Measurements from ENCODE around the gene RNF38. TPM values are rescaled to one million over a fixed set of nuclear protein-coding genes. Genes with fewer than 3 reads are reported as not detected.

The RNF38 gene
- polyA plus RNA-seq, 1 of the 3 experiments (the other 2 are of a cell fraction) = 9.5 TPM

DNA sequence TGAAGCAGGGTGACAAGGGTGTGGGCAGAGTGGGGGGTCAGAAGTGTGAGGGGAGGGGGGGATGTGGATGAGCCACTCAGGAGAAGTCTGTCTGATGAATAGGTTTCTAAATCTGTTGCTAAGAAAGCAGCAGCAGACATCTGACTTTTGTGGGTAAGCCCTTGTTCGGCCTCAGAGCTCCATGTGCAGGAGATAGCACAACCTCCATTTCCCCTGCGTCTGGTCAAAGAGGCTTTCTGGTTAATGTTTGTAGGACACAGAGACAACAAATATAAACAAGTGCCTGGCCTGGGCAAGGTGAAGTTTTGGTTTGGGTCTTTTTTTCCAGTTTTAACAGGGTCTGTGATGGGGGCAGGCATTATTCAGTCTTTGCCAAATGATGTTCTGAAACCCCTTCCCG, 84.8 kb downstream of the RNF38 start:
- H3K9me2 ChIP-seq = no peaks in the 10 kb centered on the region
- no peaks in the 10 kb centered on the region for H3K27me3 ChIP-seq (ENCODE audit: insufficient read depth)
- ChIA-PET POLR2A (no interaction called here), CTCF (interaction anchor here (8.3 kb wide), 1 partner anchor 14 kb away, joined by 68 read pairs; no protein-coding TSS in a partner anchor)
- H3K4me2 ChIP-seq = no peak overlapping the region
- no peaks in the 10 kb centered on the region for H3K9me3 ChIP-seq
- no peak for DNase-seq
- H3K36me3 ChIP-seq (replicated peaks in 1 of 2; ENCODE audit: control insufficient read depth in 1 of 2, insufficient read depth in 2 of 2, low read length in 1 of 2) = no peaks in the 10 kb centered on the region
- no peak overlapping the region for H3K4me3 ChIP-seq (ENCODE audit: low read depth in 2 of 2, low read length in 1 of 2)
- no peak overlapping the region for H2AFZ ChIP-seq (ENCODE audit: low read depth)
- no peak overlapping the region for H3K27ac ChIP-seq (ENCODE audit: low read depth in 2 of 2, low read length in 1 of 2)
- no peaks in the 10 kb centered on the region for H3K79me2 ChIP-seq (ENCODE audit: insufficient read depth)
- H3F3A ChIP-seq (replicated peaks; ENCODE audit: insufficient read depth) = peaks cover 4% of the 10 kb centered on the region
- H3K4me1 ChIP-seq (ENCODE audit: control insufficient read depth in 1 of 2, insufficient read depth in 2 of 2, low read depth in 1 of 2, low read length in 1 of 2) = peaks cover 0 to under 1% of the 10 kb centered on the region in 2 experiments; a peak in 1 of 4 replicates
- H3K9ac ChIP-seq = no peak overlapping the region
- TF ChIP-seq EZH2phosphoT487 (IDR thresholded peaks at IDR 0.05; ENCODE audit: borderline replicate concordance, low read depth) (no peak), GABPA (IDR thresholded peaks at IDR 0.05; ENCODE audit: low read depth) (no peak), RFX5 (IDR thresholded peaks at IDR 0.05; ENCODE audit: low read length) (no peak), NRF1 (IDR thresholded peaks at IDR 0.05; ENCODE audit: low read depth, low read length) (no peak), RAD21 (IDR thresholded peaks at IDR 0.05; ENCODE audit: low read length) (no peak), MXI1 (IDR thresholded peaks at IDR 0.05; ENCODE audit: low read depth, low read length) (no peak), RCOR1 (IDR thresholded peaks at IDR 0.05; ENCODE audit: low read length) (no peak), POLR2AphosphoS5 (IDR thresholded peaks at IDR 0.05; ENCODE audit: low read depth, low read length) (no peak), FOSL2 (IDR thresholded peaks at IDR 0.05; ENCODE audit: borderline replicate concordance, low read depth) (no peak), IRF3 (IDR thresholded peaks at IDR 0.05; ENCODE audit: low read depth, low read length) (no peak), ELF1 (IDR thresholded peaks at IDR 0.05) (no peak), USF2 (IDR thresholded peaks at IDR 0.05; ENCODE audit: borderline replicate concordance, low read depth, low read length) (no peak), RXRA (IDR thresholded peaks at IDR 0.05; ENCODE audit: borderline replicate concordance, low read depth) (no peak), EP300 (IDR thresholded peaks at IDR 0.05; ENCODE audit: borderline replicate concordance in 1 of 2, low read depth in 1 of 2, low read length in 1 of 2) (no peak)
- 53% methylated on average over 3 of the region's 3 CpGs for WGBS (ENCODE audit: low lambda C conversion rate)
- no peaks in the 10 kb centered on the region for H4K20me1 ChIP-seq (ENCODE audit: insufficient read depth)

DNA sequence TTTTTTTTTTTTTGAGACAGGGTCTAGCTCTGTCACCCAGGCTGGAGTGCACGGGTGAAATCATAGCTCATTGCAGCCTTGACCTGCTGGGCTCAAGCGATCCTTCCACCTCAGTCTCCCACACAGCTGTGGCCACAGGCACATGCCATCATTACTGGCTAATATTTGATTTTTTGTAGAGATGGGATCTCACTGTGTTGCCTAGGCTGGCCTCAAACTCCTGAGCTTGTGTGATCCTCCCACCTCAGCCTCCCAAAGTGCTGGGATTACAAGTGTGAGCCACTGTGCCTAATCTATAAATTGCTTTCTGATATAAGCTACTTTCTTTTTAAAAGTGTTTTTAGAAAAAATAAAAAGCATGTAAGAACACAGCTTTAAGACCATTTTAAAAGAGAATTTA, 85.3 kb downstream of the RNF38 start:
- POLR2A ChIA-PET = no interaction called here
- no peak for TF ChIP-seq TAF1 (IDR thresholded peaks at IDR 0.05; ENCODE audit: borderline replicate concordance, low read depth, low read length)
- no peak for TF ChIP-seq NFIC (IDR thresholded peaks at IDR 0.05; ENCODE audit: borderline replicate concordance)
- TF ChIP-seq RAD21 (IDR thresholded peaks at IDR 0.05; ENCODE audit: low read length) = no peak
- TF ChIP-seq, protein P1, sequence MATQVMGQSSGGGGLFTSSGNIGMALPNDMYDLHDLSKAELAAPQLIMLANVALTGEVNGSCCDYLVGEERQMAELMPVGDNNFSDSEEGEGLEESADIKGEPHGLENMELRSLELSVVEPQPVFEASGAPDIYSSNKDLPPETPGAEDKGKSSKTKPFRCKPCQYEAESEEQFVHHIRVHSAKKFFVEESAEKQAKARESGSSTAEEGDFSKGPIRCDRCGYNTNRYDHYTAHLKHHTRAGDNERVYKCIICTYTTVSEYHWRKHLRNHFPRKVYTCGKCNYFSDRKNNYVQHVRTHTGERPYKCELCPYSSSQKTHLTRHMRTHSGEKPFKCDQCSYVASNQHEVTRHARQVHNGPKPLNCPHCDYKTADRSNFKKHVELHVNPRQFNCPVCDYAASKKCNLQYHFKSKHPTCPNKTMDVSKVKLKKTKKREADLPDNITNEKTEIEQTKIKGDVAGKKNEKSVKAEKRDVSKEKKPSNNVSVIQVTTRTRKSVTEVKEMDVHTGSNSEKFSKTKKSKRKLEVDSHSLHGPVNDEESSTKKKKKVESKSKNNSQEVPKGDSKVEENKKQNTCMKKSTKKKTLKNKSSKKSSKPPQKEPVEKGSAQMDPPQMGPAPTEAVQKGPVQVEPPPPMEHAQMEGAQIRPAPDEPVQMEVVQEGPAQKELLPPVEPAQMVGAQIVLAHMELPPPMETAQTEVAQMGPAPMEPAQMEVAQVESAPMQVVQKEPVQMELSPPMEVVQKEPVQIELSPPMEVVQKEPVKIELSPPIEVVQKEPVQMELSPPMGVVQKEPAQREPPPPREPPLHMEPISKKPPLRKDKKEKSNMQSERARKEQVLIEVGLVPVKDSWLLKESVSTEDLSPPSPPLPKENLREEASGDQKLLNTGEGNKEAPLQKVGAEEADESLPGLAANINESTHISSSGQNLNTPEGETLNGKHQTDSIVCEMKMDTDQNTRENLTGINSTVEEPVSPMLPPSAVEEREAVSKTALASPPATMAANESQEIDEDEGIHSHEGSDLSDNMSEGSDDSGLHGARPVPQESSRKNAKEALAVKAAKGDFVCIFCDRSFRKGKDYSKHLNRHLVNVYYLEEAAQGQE (IDR thresholded peaks at IDR 0.05; ENCODE audit: low read depth, low read length) = no peak
- TF ChIP-seq, protein P2, sequence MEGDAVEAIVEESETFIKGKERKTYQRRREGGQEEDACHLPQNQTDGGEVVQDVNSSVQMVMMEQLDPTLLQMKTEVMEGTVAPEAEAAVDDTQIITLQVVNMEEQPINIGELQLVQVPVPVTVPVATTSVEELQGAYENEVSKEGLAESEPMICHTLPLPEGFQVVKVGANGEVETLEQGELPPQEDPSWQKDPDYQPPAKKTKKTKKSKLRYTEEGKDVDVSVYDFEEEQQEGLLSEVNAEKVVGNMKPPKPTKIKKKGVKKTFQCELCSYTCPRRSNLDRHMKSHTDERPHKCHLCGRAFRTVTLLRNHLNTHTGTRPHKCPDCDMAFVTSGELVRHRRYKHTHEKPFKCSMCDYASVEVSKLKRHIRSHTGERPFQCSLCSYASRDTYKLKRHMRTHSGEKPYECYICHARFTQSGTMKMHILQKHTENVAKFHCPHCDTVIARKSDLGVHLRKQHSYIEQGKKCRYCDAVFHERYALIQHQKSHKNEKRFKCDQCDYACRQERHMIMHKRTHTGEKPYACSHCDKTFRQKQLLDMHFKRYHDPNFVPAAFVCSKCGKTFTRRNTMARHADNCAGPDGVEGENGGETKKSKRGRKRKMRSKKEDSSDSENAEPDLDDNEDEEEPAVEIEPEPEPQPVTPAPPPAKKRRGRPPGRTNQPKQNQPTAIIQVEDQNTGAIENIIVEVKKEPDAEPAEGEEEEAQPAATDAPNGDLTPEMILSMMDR (IDR thresholded peaks at IDR 0.05) = no peak
- TF ChIP-seq USF2 (IDR thresholded peaks at IDR 0.05; ENCODE audit: borderline replicate concordance, low read depth, low read length) = no peak
- TF ChIP-seq EP300 (IDR thresholded peaks at IDR 0.05; ENCODE audit: borderline replicate concordance in 1 of 2, low read depth in 1 of 2, low read length in 1 of 2) = no peak
- no peak for TF ChIP-seq RXRA (IDR thresholded peaks at IDR 0.05; ENCODE audit: borderline replicate concordance, low read depth)
- TF ChIP-seq FOXM1 (IDR thresholded peaks at IDR 0.05; ENCODE audit: low read depth) = no peak
- TF ChIP-seq EZH2phosphoT487 (IDR thresholded peaks at IDR 0.05; ENCODE audit: borderline replicate concordance, low read depth) = no peak

More for the DNA sequence above, 85.3 kb downstream of the RNF38 start:
- Histone ChIP-seq H3K4me1 (ENCODE audit: control insufficient read depth in 1 of 2, insufficient read depth in 2 of 2, low read depth in 1 of 2, low read length in 1 of 2) (no peaks in the 10 kb centered on the region; a peak in 1 of 4 replicates), H3K4me2 (no peak overlapping the region), H3K9me2 (no peaks in the 10 kb centered on the region), H3K36me3 (replicated peaks in 1 of 2; ENCODE audit: control insufficient read depth in 1 of 2, insufficient read depth in 2 of 2, low read length in 1 of 2) (no peaks in the 10 kb centered on the region), H3K79me2 (ENCODE audit: insufficient read depth) (no peaks in the 10 kb centered on the region), H3K9ac (no peak overlapping the region), H2AFZ (ENCODE audit: low read depth) (no peak overlapping the region), H4K20me1 (ENCODE audit: insufficient read depth) (no peaks in the 10 kb centered on the region), H3F3A (replicated peaks; ENCODE audit: insufficient read depth) (peaks cover 4% of the 10 kb centered on the region), H3K9me3 (no peaks in the 10 kb centered on the region), H3K27ac (ENCODE audit: low read depth in 2 of 2, low read length in 1 of 2) (no peak overlapping the region), H3K27me3 (ENCODE audit: insufficient read depth) (no peaks in the 10 kb centered on the region), H3K4me3 (ENCODE audit: low read depth in 2 of 2, low read length in 1 of 2) (no peak overlapping the region)
- CTCF ChIA-PET = interaction anchor here (8.3 kb wide), 1 partner anchor 14 kb away, joined by 68 read pairs; no protein-coding TSS in a partner anchor
- 97% methylated on average over 2 of the region's 2 CpGs for WGBS (ENCODE audit: low lambda C conversion rate)
- no peak for DNase-seq
